ENCODE measurements around the gene RNF169. TPM values are rescaled to one million over a fixed set of nuclear protein-coding genes. Genes with fewer than 3 reads are reported as not detected.

The RNF169 gene
- total RNA-seq, 1 donor from 2014 or later = 23.5 TPM

DNA sequence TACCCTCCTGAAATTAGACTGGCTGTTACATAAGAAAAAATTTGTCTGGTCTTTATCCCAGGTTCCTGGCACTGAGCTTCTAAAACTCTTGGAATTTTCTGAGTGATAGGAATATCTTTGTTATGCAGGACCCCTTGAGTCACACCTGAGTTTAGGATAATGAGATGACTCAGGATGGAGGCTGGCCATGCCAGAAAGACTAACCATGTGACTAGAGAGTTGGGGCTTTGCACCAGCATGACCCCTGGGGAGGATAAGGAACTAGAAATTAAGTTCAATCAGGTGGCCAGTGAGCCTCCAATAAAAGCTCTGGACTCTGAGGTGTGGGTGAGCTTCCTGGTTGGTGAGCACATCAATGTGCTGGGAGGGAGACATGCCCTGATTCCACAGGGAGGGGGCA is 112.1 kb downstream of the RNF169 start:
- no peaks in the 10 kb centered on the region for H3K4me1 Mint-ChIP-seq
- no peak for DNase-seq (ENCODE audit: low read depth, low spot score)
- TF ChIP-seq, protein P1, sequence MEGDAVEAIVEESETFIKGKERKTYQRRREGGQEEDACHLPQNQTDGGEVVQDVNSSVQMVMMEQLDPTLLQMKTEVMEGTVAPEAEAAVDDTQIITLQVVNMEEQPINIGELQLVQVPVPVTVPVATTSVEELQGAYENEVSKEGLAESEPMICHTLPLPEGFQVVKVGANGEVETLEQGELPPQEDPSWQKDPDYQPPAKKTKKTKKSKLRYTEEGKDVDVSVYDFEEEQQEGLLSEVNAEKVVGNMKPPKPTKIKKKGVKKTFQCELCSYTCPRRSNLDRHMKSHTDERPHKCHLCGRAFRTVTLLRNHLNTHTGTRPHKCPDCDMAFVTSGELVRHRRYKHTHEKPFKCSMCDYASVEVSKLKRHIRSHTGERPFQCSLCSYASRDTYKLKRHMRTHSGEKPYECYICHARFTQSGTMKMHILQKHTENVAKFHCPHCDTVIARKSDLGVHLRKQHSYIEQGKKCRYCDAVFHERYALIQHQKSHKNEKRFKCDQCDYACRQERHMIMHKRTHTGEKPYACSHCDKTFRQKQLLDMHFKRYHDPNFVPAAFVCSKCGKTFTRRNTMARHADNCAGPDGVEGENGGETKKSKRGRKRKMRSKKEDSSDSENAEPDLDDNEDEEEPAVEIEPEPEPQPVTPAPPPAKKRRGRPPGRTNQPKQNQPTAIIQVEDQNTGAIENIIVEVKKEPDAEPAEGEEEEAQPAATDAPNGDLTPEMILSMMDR (conservative IDR thresholded peaks at IDR 0.05) = no peak
- H3K27me3 Mint-ChIP-seq (ENCODE audit: low read depth) = no peaks in the 10 kb centered on the region
- peaks cover 76% of the 10 kb centered on the region for H3K36me3 Mint-ChIP-seq (ENCODE audit: low read depth)
- peaks cover 10% of the 10 kb centered on the region for H3K9me3 Mint-ChIP-seq
- H3K27ac Mint-ChIP-seq (ENCODE audit: unreplicated experiment) = no peak overlapping the region
- no peak overlapping the region for H3K4me3 Mint-ChIP-seq

DNA sequence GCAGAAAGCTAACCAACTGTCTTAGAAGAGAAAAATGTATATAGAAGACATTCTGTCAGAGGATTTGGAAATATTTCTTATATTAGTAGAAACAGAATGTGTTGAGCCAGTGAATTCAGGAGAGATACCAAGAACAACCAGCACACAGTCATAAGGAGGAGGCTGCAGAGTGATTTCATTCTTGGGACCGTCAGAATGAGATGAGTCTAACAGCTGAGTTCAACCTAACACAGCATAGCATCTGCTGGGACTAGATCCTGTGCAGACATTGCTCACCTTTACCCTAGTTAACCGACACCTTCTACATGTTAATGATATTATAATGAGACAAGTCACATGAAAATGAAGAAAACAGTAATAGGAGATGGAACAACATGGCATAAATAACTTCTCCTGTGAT is 114.8 kb downstream of the RNF169 start:
- TF ChIP-seq, protein P1 (conservative IDR thresholded peaks at IDR 0.05) = no peak
- Mint-ChIP-seq H3K27me3 (ENCODE audit: low read depth) (no peaks in the 10 kb centered on the region), H3K4me1 (no peaks in the 10 kb centered on the region), H3K36me3 (ENCODE audit: low read depth) (peaks cover 92% of the 10 kb centered on the region), H3K9me3 (peaks cover 28% of the 10 kb centered on the region), H3K4me3 (no peak overlapping the region), H3K27ac (ENCODE audit: unreplicated experiment) (no peak overlapping the region)
- no peak for DNase-seq (ENCODE audit: low read depth, low spot score)

DNA sequence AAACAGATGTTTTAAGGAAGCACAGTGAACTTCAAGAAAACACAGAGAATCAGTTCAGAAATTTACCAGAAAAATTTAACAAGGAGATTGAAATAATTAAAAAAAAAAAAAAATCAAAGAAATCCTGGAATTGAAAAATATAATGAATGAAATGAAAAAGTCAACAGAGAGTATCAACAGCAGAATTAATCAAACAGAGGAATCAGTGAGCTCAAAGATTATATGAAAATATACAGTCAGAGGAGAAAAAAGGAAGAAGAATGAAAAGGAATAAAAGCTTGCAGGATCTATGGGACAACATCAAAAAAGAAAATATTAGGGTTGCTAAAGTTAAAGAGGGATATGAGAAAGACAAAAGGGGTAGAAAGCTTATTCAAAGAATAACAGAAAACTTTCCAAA is 117.9 kb downstream of the RNF169 start:
- Mint-ChIP-seq H3K36me3 (ENCODE audit: low read depth) (peaks cover 94% of the 10 kb centered on the region), H3K4me3 (no peak overlapping the region), H3K27ac (ENCODE audit: unreplicated experiment) (no peak overlapping the region), H3K27me3 (ENCODE audit: low read depth) (no peaks in the 10 kb centered on the region), H3K9me3 (peaks cover 45% of the 10 kb centered on the region), H3K4me1 (no peaks in the 10 kb centered on the region)
- DNase-seq (ENCODE audit: low read depth, low spot score) = no peak
- TF ChIP-seq, protein P1 (conservative IDR thresholded peaks at IDR 0.05) = no peak

DNA sequence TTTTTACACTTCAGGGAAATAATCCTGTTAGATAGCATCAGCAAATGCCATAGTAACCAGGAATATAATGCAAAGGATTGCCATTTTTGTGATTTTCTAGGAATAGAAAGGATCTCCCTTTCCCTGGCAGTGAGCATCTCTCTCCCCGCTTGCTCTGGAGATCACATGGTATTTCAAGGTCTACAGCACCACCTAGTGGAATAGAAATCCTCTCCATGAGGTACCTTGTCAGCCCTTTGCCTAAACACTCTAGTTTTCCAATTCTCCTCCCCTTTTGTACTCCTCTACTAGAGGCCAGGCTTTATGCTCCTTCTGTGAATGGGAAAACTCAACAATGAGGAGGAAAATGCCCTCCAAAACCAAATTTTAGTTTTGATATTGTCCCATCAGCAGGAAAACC is 121.8 kb downstream of the RNF169 start:
- Mint-ChIP-seq H3K9me3 (peaks cover 51% of the 10 kb centered on the region), H3K4me1 (no peaks in the 10 kb centered on the region), H3K27me3 (ENCODE audit: low read depth) (no peaks in the 10 kb centered on the region), H3K27ac (ENCODE audit: unreplicated experiment) (no peak overlapping the region), H3K36me3 (ENCODE audit: low read depth) (peaks cover 91% of the 10 kb centered on the region), H3K4me3 (no peak overlapping the region)
- TF ChIP-seq, protein P1 (conservative IDR thresholded peaks at IDR 0.05) = peak; percentile 44
- DNase-seq (ENCODE audit: low read depth, low spot score) = no peak

DNA sequence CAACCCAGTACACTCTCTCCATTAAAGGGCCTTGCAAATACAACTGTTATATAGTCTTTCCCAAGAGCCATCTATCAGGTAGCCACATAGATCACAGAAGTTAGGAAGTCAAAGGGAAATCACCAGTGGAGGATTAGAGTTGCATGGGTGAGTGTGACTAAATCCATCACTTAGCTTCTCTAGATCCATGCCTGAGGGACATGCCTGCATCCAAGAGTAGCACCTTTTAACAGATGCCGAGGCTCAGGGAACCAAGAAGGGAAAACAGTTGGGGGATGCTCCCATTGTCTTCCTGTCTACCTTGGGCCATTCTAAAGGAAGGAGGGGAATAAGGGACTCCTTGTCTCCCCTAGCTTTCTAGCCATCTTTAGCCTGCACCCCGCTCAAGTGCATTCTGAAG is 122.4 kb downstream of the RNF169 start:
- no peak overlapping the region for H3K4me3 Mint-ChIP-seq
- no peak for DNase-seq (ENCODE audit: low read depth, low spot score)
- H3K27ac Mint-ChIP-seq (ENCODE audit: unreplicated experiment) = no peak overlapping the region
- peaks cover 91% of the 10 kb centered on the region for H3K36me3 Mint-ChIP-seq (ENCODE audit: low read depth)
- H3K9me3 Mint-ChIP-seq = peaks cover 50% of the 10 kb centered on the region
- no peaks in the 10 kb centered on the region for H3K4me1 Mint-ChIP-seq
- TF ChIP-seq, protein P1 (conservative IDR thresholded peaks at IDR 0.05) = no peak
- H3K27me3 Mint-ChIP-seq (ENCODE audit: low read depth) = no peaks in the 10 kb centered on the region

DNA sequence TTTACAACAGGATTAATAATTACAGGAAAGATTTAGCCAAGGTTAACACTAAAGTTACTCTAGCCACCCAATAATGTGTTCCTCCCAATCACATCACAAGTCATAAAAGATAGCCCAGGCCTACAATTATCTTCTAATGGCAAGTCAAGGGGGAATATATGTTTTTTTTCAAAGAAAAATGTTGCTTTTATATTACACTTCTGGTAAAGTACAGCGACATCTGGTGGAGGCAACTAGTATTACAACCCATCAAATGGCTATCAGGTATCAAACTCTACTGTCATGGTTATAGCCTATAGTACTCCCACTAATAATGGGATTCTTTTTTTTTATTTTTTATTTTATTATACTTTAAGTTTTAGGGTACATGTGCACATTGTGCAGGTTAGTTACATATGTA is 128.5 kb downstream of the RNF169 start:
- Mint-ChIP-seq H3K4me1 (no peaks in the 10 kb centered on the region), H3K4me3 (no peak overlapping the region), H3K27me3 (ENCODE audit: low read depth) (no peaks in the 10 kb centered on the region), H3K27ac (ENCODE audit: unreplicated experiment) (no peak overlapping the region), H3K36me3 (ENCODE audit: low read depth) (peaks cover 46% of the 10 kb centered on the region), H3K9me3 (peaks cover 20% of the 10 kb centered on the region)
- TF ChIP-seq, protein P1 (conservative IDR thresholded peaks at IDR 0.05) = peak; percentile 70
- DNase-seq (ENCODE audit: low read depth, low spot score) = no peak

Measured in neural crest cell (in vitro differentiated cells).